ENCODE results near the gene ETNK2.

DNA sequence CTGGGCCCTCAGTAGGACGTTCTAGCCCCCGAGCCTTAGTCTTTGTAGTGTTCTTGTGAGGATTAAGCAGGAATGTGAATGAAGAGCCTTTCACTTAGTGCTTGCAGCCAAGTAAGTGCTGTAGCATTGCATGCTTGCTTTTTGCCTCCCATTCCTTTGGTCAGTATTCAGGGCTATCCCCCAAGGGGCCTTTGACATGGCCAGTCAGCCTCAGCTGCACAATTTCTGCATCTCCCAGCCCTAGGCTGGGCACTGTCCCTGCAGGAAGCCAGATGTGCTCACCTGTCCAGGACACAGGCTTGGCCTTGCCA lies 48.5 kb downstream of the ETNK2 start:
- TF ChIP-seq, protein P1, sequence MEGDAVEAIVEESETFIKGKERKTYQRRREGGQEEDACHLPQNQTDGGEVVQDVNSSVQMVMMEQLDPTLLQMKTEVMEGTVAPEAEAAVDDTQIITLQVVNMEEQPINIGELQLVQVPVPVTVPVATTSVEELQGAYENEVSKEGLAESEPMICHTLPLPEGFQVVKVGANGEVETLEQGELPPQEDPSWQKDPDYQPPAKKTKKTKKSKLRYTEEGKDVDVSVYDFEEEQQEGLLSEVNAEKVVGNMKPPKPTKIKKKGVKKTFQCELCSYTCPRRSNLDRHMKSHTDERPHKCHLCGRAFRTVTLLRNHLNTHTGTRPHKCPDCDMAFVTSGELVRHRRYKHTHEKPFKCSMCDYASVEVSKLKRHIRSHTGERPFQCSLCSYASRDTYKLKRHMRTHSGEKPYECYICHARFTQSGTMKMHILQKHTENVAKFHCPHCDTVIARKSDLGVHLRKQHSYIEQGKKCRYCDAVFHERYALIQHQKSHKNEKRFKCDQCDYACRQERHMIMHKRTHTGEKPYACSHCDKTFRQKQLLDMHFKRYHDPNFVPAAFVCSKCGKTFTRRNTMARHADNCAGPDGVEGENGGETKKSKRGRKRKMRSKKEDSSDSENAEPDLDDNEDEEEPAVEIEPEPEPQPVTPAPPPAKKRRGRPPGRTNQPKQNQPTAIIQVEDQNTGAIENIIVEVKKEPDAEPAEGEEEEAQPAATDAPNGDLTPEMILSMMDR (IDR thresholded peaks at IDR 0.05), result no peak
- no peak for TF ChIP-seq POLR2A (IDR thresholded peaks at IDR 0.05)

Measured in body of pancreas (tissue), 4 donors.